WTC11 (cell line): Measurements from ENCODE around the gene ZMIZ1. TPM values are rescaled to one million over a fixed set of nuclear protein-coding genes. Genes with fewer than 3 reads are reported as not detected.

Experiments
- ATAC-seq: fragments of 200-7000 bp; cut with Tn5 transposase; 2 replicates; pipeline ENCODE4 v1.10.0; 2021; ENCODE audit warnings: mild to moderate bottlenecking, moderate library complexity
- CTCF ChIA-PET: fragments of 300-600 bp; sonication (Branson Sonifier 250); formaldehyde crosslinking; loops from one replicate; lab custom pipeline; 2021; ENCODE audit warnings: antibody characterized with exemption; lab: Charles Lee
- POLR2A ChIA-PET: fragments of 350-600 bp; sonication (Branson Sonifier 250); formaldehyde crosslinking; loops from one replicate; lab custom pipeline; 2021; ENCODE audit warnings: antibody characterized with exemption; lab: Charles Lee
- DNase-seq: peaks from one replicate; pipeline ENCODE4 v3.0.0; 2021; ENCODE audit warnings: low spot score
- H3K27ac Mint-ChIP-seq: 2 replicates; pipeline ENCODE4 v1.8.0; 2021; ENCODE audit warnings: mixed read lengths
- H3K27me3 Mint-ChIP-seq: 2 replicates; pipeline ENCODE4 v1.8.0; 2021; ENCODE audit warnings: low read depth, mild to moderate bottlenecking, moderate library complexity, mixed read lengths
- H3K36me3 Mint-ChIP-seq: 2 replicates; pipeline ENCODE4 v1.8.0; 2021; ENCODE audit warnings: mixed read lengths
- H3K4me1 Mint-ChIP-seq: 2 replicates; pipeline ENCODE4 v1.8.0; 2022; ENCODE audit warnings: mixed read lengths
- H3K4me3 Mint-ChIP-seq: 2 replicates; pipeline ENCODE4 v1.8.0; 2021; ENCODE audit warnings: mild to moderate bottlenecking, moderate library complexity, mixed read lengths
- H3K9me3 Mint-ChIP-seq: 2 replicates; pipeline ENCODE4 v1.8.0; 2021; ENCODE audit warnings: mixed read lengths
- ATF1 ChIP-seq: sonication (generic); formaldehyde crosslinking; IDR thresholded peaks from 2 replicates; pipeline ENCODE4 v1.8.1; 2023; ENCODE audit warnings: mild to moderate bottlenecking, moderate library complexity, missing genetic modification reagents
- ATF3 ChIP-seq: sonication (generic); formaldehyde crosslinking; conservative IDR thresholded peaks from 2 replicates; pipeline ENCODE4 v1.8.1; 2022; ENCODE audit warnings: mild to moderate bottlenecking, missing genetic modification reagents
- CBFB ChIP-seq: sonication (generic); formaldehyde crosslinking; IDR thresholded peaks from 2 replicates; pipeline ENCODE4 v1.8.1; 2022; ENCODE audit warnings: mild to moderate bottlenecking, low read depth, missing genetic modification reagents
- CDX4 ChIP-seq: fragments of 250-450 bp; sonication (Bioruptor Pico); IDR thresholded peaks from 2 replicates; pipeline ENCODE4 v1.9.0; 2021; ENCODE audit warnings: moderate library complexity, mild to moderate bottlenecking, inconsistent platforms, borderline replicate concordance
- CREM ChIP-seq: sonication (generic); formaldehyde crosslinking; IDR thresholded peaks from 2 replicates; pipeline ENCODE4 v1.8.1; 2022; ENCODE audit warnings: mild to moderate bottlenecking, missing genetic modification reagents, moderate library complexity
- ELF4 ChIP-seq: sonication (generic); formaldehyde crosslinking; IDR thresholded peaks from 2 replicates; pipeline ENCODE4 v1.8.1; 2022; ENCODE audit warnings: low read depth, mild to moderate bottlenecking, moderate library complexity, missing genetic modification reagents
- FOXP4 ChIP-seq: sonication (generic); formaldehyde crosslinking; IDR thresholded peaks from 2 replicates; pipeline ENCODE4 v1.8.0; 2022; ENCODE audit warnings: mild to moderate bottlenecking, missing genetic modification reagents
- IRF2 ChIP-seq: sonication (generic); formaldehyde crosslinking; IDR thresholded peaks from 2 replicates; pipeline ENCODE4 v1.8.0; 2022; ENCODE audit warnings: low read depth, missing genetic modification reagents, borderline replicate concordance
- JAZF1 ChIP-seq: fragments of 250-450 bp; sonication (Bioruptor Pico); IDR thresholded peaks from 2 replicates; pipeline ENCODE4 v1.9.0; 2021; ENCODE audit warnings: moderate library complexity, mild to moderate bottlenecking, inconsistent platforms
- SOX15 ChIP-seq: fragments of 250-450 bp; sonication (Bioruptor Pico); IDR thresholded peaks from 2 replicates; pipeline ENCODE4 v1.9.0; 2021; ENCODE audit warnings: mild to moderate bottlenecking
- TEAD1 ChIP-seq: sonication (generic); formaldehyde crosslinking; IDR thresholded peaks from 2 replicates; pipeline ENCODE4 v1.8.0; 2022; ENCODE audit warnings: mild to moderate bottlenecking, missing genetic modification reagents
- ZNF121 ChIP-seq: sonication (generic); formaldehyde crosslinking; IDR thresholded peaks from 2 replicates; pipeline ENCODE4 v1.8.0; 2023; ENCODE audit warnings: missing genetic modification reagents
- ZNF232 ChIP-seq: sonication (generic); formaldehyde crosslinking; IDR thresholded peaks from 2 replicates; pipeline ENCODE4 v1.8.0; 2022; ENCODE audit warnings: mild to moderate bottlenecking, missing genetic modification reagents
- ZNF317 ChIP-seq: sonication (generic); formaldehyde crosslinking; IDR thresholded peaks from 2 replicates; pipeline ENCODE4 v1.8.1; 2023; ENCODE audit warnings: low read depth, mild to moderate bottlenecking, moderate library complexity, missing genetic modification reagents, borderline replicate concordance
- ZNF423 ChIP-seq: fragments of 250-450 bp; sonication (Bioruptor Pico); IDR thresholded peaks from 2 replicates; pipeline ENCODE4 v2.1.2; 2022; ENCODE audit warnings: mild to moderate bottlenecking, moderate library complexity
- total RNA-seq: library from RNA; stranded (reverse); gene quantifications from 3 replicates; pipeline ENCODE4 v1.2.3, GENCODE V29; 2021
- TF ChIP-seq, protein P1 (sequence below): fragments of 250-450 bp; sonication (Bioruptor Pico); IDR thresholded peaks from 2 replicates; pipeline ENCODE4 v1.8.0; 2021; ENCODE audit warnings: mild to moderate bottlenecking
- TF ChIP-seq, protein P2 (sequence below): sonication (generic); formaldehyde crosslinking; IDR thresholded peaks from 2 replicates; pipeline ENCODE4 v1.8.1; 2023; ENCODE audit warnings: mild to moderate bottlenecking, missing genetic modification reagents, borderline replicate concordance
- TF ChIP-seq, protein P3 (sequence below): sonication (generic); formaldehyde crosslinking; IDR thresholded peaks from 2 replicates; pipeline ENCODE4 v1.8.1; 2023; ENCODE audit warnings: mild to moderate bottlenecking, missing genetic modification reagents, moderate library complexity
- TF ChIP-seq, protein P4 (sequence below): fragments of 250-450 bp; sonication (Bioruptor Pico); IDR thresholded peaks from 2 replicates; pipeline ENCODE4 v1.9.0; 2021; ENCODE audit warnings: mild to moderate bottlenecking
- TF ChIP-seq, protein P5 (sequence below): sonication (generic); formaldehyde crosslinking; IDR thresholded peaks from 2 replicates; pipeline ENCODE4 v1.8.0; 2022; ENCODE audit warnings: mild to moderate bottlenecking, missing genetic modification reagents

Gene ZMIZ1
- total RNA-seq, 1 experiment from 2014 or later, result 44.4 TPM

- no peak for TF ChIP-seq CBFB (CRISPR knock-in tag)
- no peak for TF ChIP-seq SOX15 (CRISPR knock-in tag)
- TF ChIP-seq, protein P1, sequence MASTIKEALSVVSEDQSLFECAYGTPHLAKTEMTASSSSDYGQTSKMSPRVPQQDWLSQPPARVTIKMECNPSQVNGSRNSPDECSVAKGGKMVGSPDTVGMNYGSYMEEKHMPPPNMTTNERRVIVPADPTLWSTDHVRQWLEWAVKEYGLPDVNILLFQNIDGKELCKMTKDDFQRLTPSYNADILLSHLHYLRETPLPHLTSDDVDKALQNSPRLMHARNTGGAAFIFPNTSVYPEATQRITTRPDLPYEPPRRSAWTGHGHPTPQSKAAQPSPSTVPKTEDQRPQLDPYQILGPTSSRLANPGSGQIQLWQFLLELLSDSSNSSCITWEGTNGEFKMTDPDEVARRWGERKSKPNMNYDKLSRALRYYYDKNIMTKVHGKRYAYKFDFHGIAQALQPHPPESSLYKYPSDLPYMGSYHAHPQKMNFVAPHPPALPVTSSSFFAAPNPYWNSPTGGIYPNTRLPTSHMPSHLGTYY (CRISPR knock-in tag), result no peak
- TF ChIP-seq ATF1 (CRISPR knock-in tag), result no peak
- TF ChIP-seq ZNF121 (CRISPR knock-in tag), result no peak
- TF ChIP-seq, protein P2, sequence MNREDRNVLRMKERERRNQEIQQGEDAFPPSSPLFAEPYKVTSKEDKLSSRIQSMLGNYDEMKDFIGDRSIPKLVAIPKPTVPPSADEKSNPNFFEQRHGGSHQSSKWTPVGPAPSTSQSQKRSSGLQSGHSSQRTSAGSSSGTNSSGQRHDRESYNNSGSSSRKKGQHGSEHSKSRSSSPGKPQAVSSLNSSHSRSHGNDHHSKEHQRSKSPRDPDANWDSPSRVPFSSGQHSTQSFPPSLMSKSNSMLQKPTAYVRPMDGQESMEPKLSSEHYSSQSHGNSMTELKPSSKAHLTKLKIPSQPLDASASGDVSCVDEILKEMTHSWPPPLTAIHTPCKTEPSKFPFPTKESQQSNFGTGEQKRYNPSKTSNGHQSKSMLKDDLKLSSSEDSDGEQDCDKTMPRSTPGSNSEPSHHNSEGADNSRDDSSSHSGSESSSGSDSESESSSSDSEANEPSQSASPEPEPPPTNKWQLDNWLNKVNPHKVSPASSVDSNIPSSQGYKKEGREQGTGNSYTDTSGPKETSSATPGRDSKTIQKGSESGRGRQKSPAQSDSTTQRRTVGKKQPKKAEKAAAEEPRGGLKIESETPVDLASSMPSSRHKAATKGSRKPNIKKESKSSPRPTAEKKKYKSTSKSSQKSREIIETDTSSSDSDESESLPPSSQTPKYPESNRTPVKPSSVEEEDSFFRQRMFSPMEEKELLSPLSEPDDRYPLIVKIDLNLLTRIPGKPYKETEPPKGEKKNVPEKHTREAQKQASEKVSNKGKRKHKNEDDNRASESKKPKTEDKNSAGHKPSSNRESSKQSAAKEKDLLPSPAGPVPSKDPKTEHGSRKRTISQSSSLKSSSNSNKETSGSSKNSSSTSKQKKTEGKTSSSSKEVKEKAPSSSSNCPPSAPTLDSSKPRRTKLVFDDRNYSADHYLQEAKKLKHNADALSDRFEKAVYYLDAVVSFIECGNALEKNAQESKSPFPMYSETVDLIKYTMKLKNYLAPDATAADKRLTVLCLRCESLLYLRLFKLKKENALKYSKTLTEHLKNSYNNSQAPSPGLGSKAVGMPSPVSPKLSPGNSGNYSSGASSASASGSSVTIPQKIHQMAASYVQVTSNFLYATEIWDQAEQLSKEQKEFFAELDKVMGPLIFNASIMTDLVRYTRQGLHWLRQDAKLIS (CRISPR knock-in tag), result no peak
Measured at GRCh38 chr10:79072041-79072441, 3.3 kb downstream of the ZMIZ1 start (continued).

GRCh38 chr10:79072994-79073645, 4.4 kb downstream of the ZMIZ1 start:
- peaks cover 62% of the 10 kb centered on the region for H3K4me1 Mint-ChIP-seq
- CTCF ChIA-PET, result interaction anchor here (1.0 kb wide), 1 partner anchor 99 kb away, joined by 3 read pairs; no protein-coding TSS in a partner anchor
- TF ChIP-seq ZNF423 (CRISPR knock-in tag) (no peak), CDX4 (CRISPR knock-in tag) (no peak), ZNF232 (CRISPR knock-in tag) (no peak), CBFB (CRISPR knock-in tag) (no peak), ELF4 (CRISPR knock-in tag) (no peak), ATF3 (no peak), JAZF1 (CRISPR knock-in tag) (no peak), ZNF317 (CRISPR knock-in tag) (no peak)
- TF ChIP-seq, protein P3, sequence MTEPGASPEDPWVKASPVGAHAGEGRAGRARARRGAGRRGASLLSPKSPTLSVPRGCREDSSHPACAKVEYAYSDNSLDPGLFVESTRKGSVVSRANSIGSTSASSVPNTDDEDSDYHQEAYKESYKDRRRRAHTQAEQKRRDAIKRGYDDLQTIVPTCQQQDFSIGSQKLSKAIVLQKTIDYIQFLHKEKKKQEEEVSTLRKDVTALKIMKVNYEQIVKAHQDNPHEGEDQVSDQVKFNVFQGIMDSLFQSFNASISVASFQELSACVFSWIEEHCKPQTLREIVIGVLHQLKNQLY, result no peak
- POLR2A ChIA-PET, result no interaction called here
- H3K36me3 Mint-ChIP-seq, result no peaks in the 10 kb centered on the region
- peaks cover 3% of the 10 kb centered on the region; the same call in 1 of the 2 replicates for H3K27me3 Mint-ChIP-seq
- DNase-seq, result no peak
- H3K4me3 Mint-ChIP-seq, result no peak overlapping the region
- ATAC-seq, result no peak
- H3K9me3 Mint-ChIP-seq, result no peaks in the 10 kb centered on the region
- no peak overlapping the region for H3K27ac Mint-ChIP-seq

DNA sequence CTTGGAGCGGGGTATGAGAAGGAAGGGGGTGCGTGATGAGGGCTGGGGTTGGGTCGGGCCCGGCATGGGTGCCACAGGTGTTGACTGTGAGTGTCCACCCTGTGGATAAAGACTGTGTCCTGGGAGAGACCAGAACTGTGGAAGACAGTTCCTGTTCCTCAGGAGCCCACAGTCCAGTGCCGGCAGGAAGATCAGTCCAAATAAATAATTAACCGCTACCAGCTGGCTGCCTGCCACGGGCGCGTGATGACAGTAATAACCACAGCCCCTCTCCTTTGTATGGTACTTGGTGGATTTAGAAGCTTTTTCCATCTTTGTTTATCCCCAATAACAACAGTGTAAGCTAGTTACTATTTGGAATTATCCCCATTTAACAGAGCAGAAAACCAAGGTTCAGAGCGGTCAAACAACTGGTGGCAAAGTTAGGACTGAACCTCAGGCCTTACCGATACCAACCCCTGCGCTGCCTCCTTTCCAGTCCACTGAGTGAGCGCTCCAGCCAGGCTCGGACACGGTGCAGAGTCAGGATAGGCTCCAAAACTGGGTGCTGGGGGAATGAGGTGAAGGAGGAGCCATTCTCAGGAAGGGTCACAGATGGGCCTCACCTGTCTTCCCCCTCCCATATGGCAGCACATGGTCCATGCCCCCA, 5.1 kb downstream of the ZMIZ1 start:
- Mint-ChIP-seq H3K9me3 (no peaks in the 10 kb centered on the region), H3K27me3 (peaks cover 3% of the 10 kb centered on the region; the same call in 1 of the 2 replicates), H3K4me1 (peaks cover 70% of the 10 kb centered on the region), H3K4me3 (no peak overlapping the region), H3K36me3 (no peaks in the 10 kb centered on the region), H3K27ac (no peak overlapping the region)
- DNase-seq (no peak), ATAC-seq (no peak)
- ChIA-PET POLR2A (no interaction called here), CTCF (interaction anchor here (1.0 to 2.8 kb wide), 4 partner anchors 36 to 129 kb away, joined by 3 to 12 read pairs (median 4); no protein-coding TSS in a partner anchor)
- no peak for TF ChIP-seq CREM
- TF ChIP-seq, protein P4, sequence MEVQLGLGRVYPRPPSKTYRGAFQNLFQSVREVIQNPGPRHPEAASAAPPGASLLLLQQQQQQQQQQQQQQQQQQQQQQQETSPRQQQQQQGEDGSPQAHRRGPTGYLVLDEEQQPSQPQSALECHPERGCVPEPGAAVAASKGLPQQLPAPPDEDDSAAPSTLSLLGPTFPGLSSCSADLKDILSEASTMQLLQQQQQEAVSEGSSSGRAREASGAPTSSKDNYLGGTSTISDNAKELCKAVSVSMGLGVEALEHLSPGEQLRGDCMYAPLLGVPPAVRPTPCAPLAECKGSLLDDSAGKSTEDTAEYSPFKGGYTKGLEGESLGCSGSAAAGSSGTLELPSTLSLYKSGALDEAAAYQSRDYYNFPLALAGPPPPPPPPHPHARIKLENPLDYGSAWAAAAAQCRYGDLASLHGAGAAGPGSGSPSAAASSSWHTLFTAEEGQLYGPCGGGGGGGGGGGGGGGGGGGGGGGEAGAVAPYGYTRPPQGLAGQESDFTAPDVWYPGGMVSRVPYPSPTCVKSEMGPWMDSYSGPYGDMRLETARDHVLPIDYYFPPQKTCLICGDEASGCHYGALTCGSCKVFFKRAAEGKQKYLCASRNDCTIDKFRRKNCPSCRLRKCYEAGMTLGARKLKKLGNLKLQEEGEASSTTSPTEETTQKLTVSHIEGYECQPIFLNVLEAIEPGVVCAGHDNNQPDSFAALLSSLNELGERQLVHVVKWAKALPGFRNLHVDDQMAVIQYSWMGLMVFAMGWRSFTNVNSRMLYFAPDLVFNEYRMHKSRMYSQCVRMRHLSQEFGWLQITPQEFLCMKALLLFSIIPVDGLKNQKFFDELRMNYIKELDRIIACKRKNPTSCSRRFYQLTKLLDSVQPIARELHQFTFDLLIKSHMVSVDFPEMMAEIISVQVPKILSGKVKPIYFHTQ (CRISPR knock-in tag), result no peak
- TF ChIP-seq IRF2 (CRISPR knock-in tag), result no peak
- TF ChIP-seq, protein P5, sequence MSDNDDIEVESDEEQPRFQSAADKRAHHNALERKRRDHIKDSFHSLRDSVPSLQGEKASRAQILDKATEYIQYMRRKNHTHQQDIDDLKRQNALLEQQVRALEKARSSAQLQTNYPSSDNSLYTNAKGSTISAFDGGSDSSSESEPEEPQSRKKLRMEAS (CRISPR knock-in tag), result no peak
- TF ChIP-seq TEAD1 (CRISPR knock-in tag), result no peak
- TF ChIP-seq FOXP4, result no peak
